Pancreas (tissue), 10 donors: ENCODE results near the gene IL15. TPM values are rescaled to one million over a fixed set of nuclear protein-coding genes. Genes with fewer than 3 reads are reported as not detected.

Experiments used
- ATAC-seq, 4 donors: fragments of 200-7000 bp; cut with Tn5 transposase; one replicate each; pipeline versions ENCODE4 v1.8.0 to v1.9.1; 2020; ENCODE audit warnings: mild to moderate bottlenecking in 4 of 4, moderate library complexity in 4 of 4
- DNase-seq, 6 donors: peaks; one replicate each; pipeline ENCODE4 v3.0.0-alpha.2; 2020
- FAIRE-seq: peaks from 2 replicates; lab custom pipeline; 2012; peaks lifted over from hg19 to GRCh38; lab: Jason Lieb, UNC
- H3K27ac ChIP-seq, 4 donors: fragments of 200-600 bp; sonication (generic); 1 replicate in 3 of 4; 2 replicates in 1 of 4; pipeline versions ENCODE4 v1.5.0 to v1.8.0; 2020
- H3K27me3 ChIP-seq, 4 donors: fragments of 200-600 bp; one replicate each; pipeline ENCODE4 v1.8.0; 2021
- H3K36me3 ChIP-seq, 3 donors: fragments of 200-600 bp; sonication (generic) in 1 of 3; one replicate each; pipeline versions ENCODE4 v1.5.0 to v1.8.0; 2020 to 2021
- H3K4me1 ChIP-seq, 3 donors: fragments of 200-600 bp; one replicate each; pipeline ENCODE4 v1.8.0; 2021
- H3K4me3 ChIP-seq, 4 donors: fragments of 200-600 bp; sonication (generic) in 2 of 4; one replicate each; pipeline versions ENCODE4 v1.5.0 to v1.8.0; 2020 to 2021
- H3K9me3 ChIP-seq, 4 donors: fragments of 200-600 bp; one replicate each; pipeline ENCODE4 v1.8.0; 2021
- CTCF ChIP-seq, 4 donors: fragments of 200-600 bp; sonication (generic) in 3 of 4; IDR thresholded peaks; one replicate each; pipeline versions ENCODE4 v1.5.0 to v1.8.0; 2021; ENCODE audit warnings: antibody characterized with exemption in 4 of 4
- WGBS, 2 donors: extraction: QIAGEN DNeasy Blood & Tissue Kit; methylation state at CpG; one replicate each; pipeline ENCODE4 v1.1.7; 2013; 5-methylcytosine and 5-hydroxymethylcytosine counted together
- intact Hi-C, 3 donors: fragments of 100-400 bp; cut with DNase I; formaldehyde crosslinking; loops; one replicate each; pipeline versions ENCODE4 v1.11.1 to v1.14.2; 2022
- polyA plus RNA-seq, 2 donors: library from polyadenylated mRNA; stranded (reverse); fragments of 200-250 nt; gene quantifications; one replicate each; pipeline ENCODE4 v1.2.3, GENCODE V29; 2013
- total RNA-seq, 6 donors: library from RNA; stranded (reverse); fragmentation: NEBNext Ultra II Directional in 4 of 6; extraction: Animal tissue kit (Norgen Biotek cat#: 25700) in 4 of 6; gene quantifications; one replicate each; pipeline versions ENCODE4 v1.2.1 to v1.2.4, GENCODE V29; 2021 to 2023
- donor health status: healthy with polysubstance abuse.
- donor health status: DM: no; HTN: no; CAD: no; lungs with moderate emphysema.
- donor health status: DM: no; HTN: no; CAD: no.
- donor health status: control.
- donor health status: control.
- donor health status: Bipolar disorder and iron deficiency.
- donor health status: DM: yes; HTN: yes; CAD: no.
- donor health status: DM: no; HTN: no; CAD: no.
- donor health status: DM: no; HTN: no; CAD: no.
- donor health status: DM: yes; HTN: yes; CAD: no.

Gene IL15
- total and polyA plus RNA-seq, 8 donors = 0.44 to 4.0 (median 2.2) TPM

DNA sequence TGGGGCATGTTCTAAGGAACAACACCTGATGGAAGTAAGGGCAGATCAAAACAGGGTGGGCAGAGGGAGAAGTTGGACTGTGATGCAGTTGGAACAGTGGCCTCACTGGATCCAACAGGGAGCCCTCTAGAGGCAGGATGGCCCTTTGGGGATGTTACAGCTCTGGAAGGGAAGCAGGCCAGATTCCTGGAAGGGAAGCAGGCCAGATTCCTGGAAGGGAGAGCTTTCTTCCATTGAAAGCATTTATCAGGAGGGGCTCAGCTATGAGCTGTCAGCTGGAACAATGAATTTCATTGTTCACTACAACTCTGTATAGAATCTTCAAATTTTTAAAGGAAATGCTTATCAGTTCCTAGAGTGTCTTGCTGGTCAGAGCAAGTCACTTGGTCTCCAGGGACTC lies 17.7 kb downstream of the IL15 start:
- no peak overlapping the region for H3K27ac ChIP-seq
- no peaks in the 10 kb centered on the region for H3K27me3 ChIP-seq
- no peak for TF ChIP-seq CTCF (IDR thresholded peaks at IDR 0.05)
- intact Hi-C loops = no loop called here
- H3K36me3 ChIP-seq = no peaks in the 10 kb centered on the region
- ATAC-seq (peak in 3 of 4 donors; percentile 45 to 72 (median 56)), FAIRE-seq (no peak), DNase-seq (peak in 2 of 6 donors; percentile 6 to 24)
- no peaks in the 10 kb centered on the region for H3K9me3 ChIP-seq
- no peak overlapping the region for H3K4me3 ChIP-seq
- H3K4me1 ChIP-seq = no peaks in the 10 kb centered on the region

GRCh38 chr4:141656031-141656430 lies 19.6 kb downstream of the IL15 start:
- H3K36me3 ChIP-seq = no peaks in the 10 kb centered on the region
- intact Hi-C loops = no loop called here
- ATAC-seq = no peak
- H3K27ac ChIP-seq = no peak overlapping the region
- no peak for DNase-seq
- WGBS, 2 donors = 76 to 78% methylated on average over 3 of the region's 3 CpGs
- TF ChIP-seq CTCF (IDR thresholded peaks at IDR 0.05) = no peak
- no peaks in the 10 kb centered on the region for H3K9me3 ChIP-seq
- no peak for FAIRE-seq
- no peaks in the 10 kb centered on the region for H3K4me1 ChIP-seq
- no peak overlapping the region for H3K4me3 ChIP-seq
- no peaks in the 10 kb centered on the region for H3K27me3 ChIP-seq

DNA sequence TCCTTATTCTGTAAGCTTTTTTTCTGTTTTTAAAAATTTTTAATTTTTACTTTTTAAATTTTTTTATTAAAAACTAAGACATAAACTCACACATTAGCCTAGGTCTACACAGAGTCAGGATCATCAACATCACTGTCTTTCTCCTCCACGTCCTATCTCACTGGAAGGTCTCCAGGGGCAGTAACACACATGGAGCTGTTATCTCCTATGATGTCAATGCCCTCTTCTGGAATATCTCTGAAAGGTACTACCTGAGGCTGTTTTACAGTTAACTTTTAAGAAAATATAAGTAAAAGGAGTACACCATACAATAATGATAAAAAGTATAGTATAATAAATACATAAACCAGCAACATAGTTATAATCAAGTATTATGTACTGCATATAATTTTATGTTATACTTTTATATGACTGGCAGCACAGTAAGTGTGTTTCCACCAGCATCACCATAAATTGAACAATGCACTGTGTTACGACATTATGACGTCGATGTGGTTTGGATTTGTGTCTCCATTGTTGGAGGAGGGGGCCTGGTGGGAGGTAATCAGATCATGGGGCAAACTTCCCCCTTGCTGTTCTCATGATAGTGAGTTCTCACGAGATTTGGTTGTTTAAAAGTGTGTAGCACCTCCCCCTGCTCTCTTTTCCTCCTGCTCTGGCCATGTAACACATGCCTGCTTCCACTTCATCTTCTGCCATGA lies 21.3 kb downstream of the IL15 start:
- Histone ChIP-seq H3K36me3 (no peaks in the 10 kb centered on the region), H3K4me1 (no peaks in the 10 kb centered on the region), H3K9me3 (no peaks in the 10 kb centered on the region), H3K4me3 (no peak overlapping the region), H3K27me3 (no peaks in the 10 kb centered on the region), H3K27ac (no peak overlapping the region)
- TF ChIP-seq CTCF (IDR thresholded peaks at IDR 0.05) = no peak
- DNase-seq (no peak), ATAC-seq (no peak), FAIRE-seq (no peak)
- intact Hi-C loops = no loop called here
- WGBS, 2 donors = 83 to 86% methylated on average over 5 of the region's 5 CpGs

- DNase-seq (no peak), ATAC-seq (no peak), FAIRE-seq (no peak)
- Histone ChIP-seq H3K27me3 (no peaks in the 10 kb centered on the region), H3K36me3 (no peaks in the 10 kb centered on the region), H3K27ac (no peak overlapping the region), H3K9me3 (no peaks in the 10 kb centered on the region), H3K4me3 (no peak overlapping the region), H3K4me1 (no peaks in the 10 kb centered on the region)
- WGBS, 2 donors = 90 to 95% methylated on average over 2 of the region's 2 CpGs
- no peak for TF ChIP-seq CTCF (IDR thresholded peaks at IDR 0.05)
- intact Hi-C loops = no loop called here
Observed at GRCh38 chr4:141658309-141658708, 21.9 kb downstream of the IL15 start.

GRCh38 chr4:141659539-141659938 lies 23.2 kb downstream of the IL15 start:
- H3K9me3 ChIP-seq = no peaks in the 10 kb centered on the region
- TF ChIP-seq CTCF (IDR thresholded peaks at IDR 0.05) = no peak
- H3K27me3 ChIP-seq = no peaks in the 10 kb centered on the region
- no peak for DNase-seq
- H3K36me3 ChIP-seq = no peaks in the 10 kb centered on the region
- no peak for ATAC-seq
- no peak overlapping the region for H3K4me3 ChIP-seq
- no peak overlapping the region for H3K27ac ChIP-seq
- H3K4me1 ChIP-seq = no peaks in the 10 kb centered on the region
- WGBS, 2 donors = 76 to 84% methylated on average over 1 of the region's 1 CpG
- intact Hi-C loops = no loop called here
- FAIRE-seq = no peak
